Activated B cell treated with CpG ODN at 0.5 μM for 24 hours (primary cell): ENCODE data around the gene PHACTR4. TPM values are rescaled to one million over a fixed set of nuclear protein-coding genes. Genes with fewer than 3 reads are reported as not detected.
"Not testable (repeated sequence)": the region's sequence is repeated elsewhere in the genome, so short reads cannot be mapped to it uniquely, and the experiment has no call there.

ENCODE experiments used
- ATAC-seq: fragments of 200-7000 bp; cut with Tn5 transposase; one replicate; pipeline ENCODE4 v1.10.0; 2021; ENCODE audit warnings: low read depth, mild to moderate bottlenecking, moderate library complexity
- CTCF ChIA-PET: fragments of 350-600 bp; sonication (Branson Sonifier 250); formaldehyde crosslinking; loops from one replicate; lab custom pipeline; 2021; ENCODE audit warnings: antibody characterized with exemption; lab: Charles Lee
- POLR2A ChIA-PET: fragments of 350-600 bp; sonication (Branson Sonifier 250); formaldehyde crosslinking; loops from one replicate; lab custom pipeline; 2021; ENCODE audit warnings: antibody characterized with exemption; lab: Charles Lee
- DNase-seq: peaks from one replicate; pipeline ENCODE4 v3.0.0; 2022
- H3K27ac Mint-ChIP-seq: one replicate; pipeline ENCODE4 v1.8.0; 2020; ENCODE audit warnings: mixed read lengths
- H3K27me3 Mint-ChIP-seq: one replicate; pipeline ENCODE4 v1.8.0; 2021; ENCODE audit warnings: mixed read lengths
- H3K36me3 Mint-ChIP-seq: one replicate; pipeline ENCODE4 v1.8.0; 2021; ENCODE audit warnings: low read depth, mixed read lengths
- H3K4me1 Mint-ChIP-seq: one replicate; pipeline ENCODE4 v1.8.0; 2021; ENCODE audit warnings: mixed read lengths
- H3K4me3 Mint-ChIP-seq: one replicate; pipeline ENCODE4 v1.8.0; 2020; ENCODE audit warnings: mild to moderate bottlenecking, mixed read lengths
- H3K9me3 Mint-ChIP-seq: one replicate; pipeline ENCODE4 v1.8.0; 2020; ENCODE audit warnings: mixed read lengths
- intact Hi-C: fragments of 100-400 bp; cut with micrococcal nuclease; formaldehyde crosslinking; loops from one replicate; pipeline ENCODE4 v1.15.1; 2024
- total RNA-seq: library from RNA; stranded (reverse); gene quantifications from 2 replicates; pipeline ENCODE4 v1.2.3, GENCODE V29; 2022
- TF ChIP-seq, protein P1 (sequence below): fragments of 200-600 bp; IDR thresholded peaks from one replicate; pipeline ENCODE4 v1.8.0; 2022; ENCODE audit warnings: antibody characterized with exemption, mild to moderate bottlenecking

Gene PHACTR4
- total RNA-seq, 1 donor from 2014 or later, result 31.5 TPM

DNA sequence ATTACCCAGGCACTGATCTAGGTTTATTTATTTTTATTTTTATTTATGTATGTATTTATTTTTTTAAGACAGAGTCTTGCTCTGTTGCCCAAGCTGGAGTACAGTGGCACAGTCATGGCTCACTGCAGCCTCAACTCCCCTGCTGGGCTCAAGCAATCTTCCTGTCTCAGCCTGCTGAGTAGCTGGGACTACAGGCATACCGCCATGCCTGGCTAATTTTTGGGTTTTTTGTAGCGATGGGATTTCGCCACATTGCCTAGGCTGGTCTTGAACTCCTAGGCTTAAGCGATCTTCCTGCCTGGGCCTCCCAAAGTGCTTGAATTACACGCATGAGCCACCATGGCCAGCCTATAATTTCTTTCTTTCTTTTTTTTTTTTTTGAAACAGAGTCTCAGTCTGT, 9.4 kb downstream of the PHACTR4 start:
- intact Hi-C loops, result loop anchor here (1.0 kb wide), 1 partner anchor 9 kb away; no protein-coding TSS in a partner anchor
- peak; percentile 25 for ATAC-seq
- DNase-seq, result no peak
- Mint-ChIP-seq H3K4me3 (no peak overlapping the region), H3K27me3 (no peaks in the 10 kb centered on the region), H3K27ac (no peak overlapping the region), H3K4me1 (peaks cover 26% of the 10 kb centered on the region), H3K36me3 (peaks cover 13% of the 10 kb centered on the region), H3K9me3 (peaks cover 2% of the 10 kb centered on the region)
- TF ChIP-seq, protein P1, sequence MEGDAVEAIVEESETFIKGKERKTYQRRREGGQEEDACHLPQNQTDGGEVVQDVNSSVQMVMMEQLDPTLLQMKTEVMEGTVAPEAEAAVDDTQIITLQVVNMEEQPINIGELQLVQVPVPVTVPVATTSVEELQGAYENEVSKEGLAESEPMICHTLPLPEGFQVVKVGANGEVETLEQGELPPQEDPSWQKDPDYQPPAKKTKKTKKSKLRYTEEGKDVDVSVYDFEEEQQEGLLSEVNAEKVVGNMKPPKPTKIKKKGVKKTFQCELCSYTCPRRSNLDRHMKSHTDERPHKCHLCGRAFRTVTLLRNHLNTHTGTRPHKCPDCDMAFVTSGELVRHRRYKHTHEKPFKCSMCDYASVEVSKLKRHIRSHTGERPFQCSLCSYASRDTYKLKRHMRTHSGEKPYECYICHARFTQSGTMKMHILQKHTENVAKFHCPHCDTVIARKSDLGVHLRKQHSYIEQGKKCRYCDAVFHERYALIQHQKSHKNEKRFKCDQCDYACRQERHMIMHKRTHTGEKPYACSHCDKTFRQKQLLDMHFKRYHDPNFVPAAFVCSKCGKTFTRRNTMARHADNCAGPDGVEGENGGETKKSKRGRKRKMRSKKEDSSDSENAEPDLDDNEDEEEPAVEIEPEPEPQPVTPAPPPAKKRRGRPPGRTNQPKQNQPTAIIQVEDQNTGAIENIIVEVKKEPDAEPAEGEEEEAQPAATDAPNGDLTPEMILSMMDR, result no peak
- ChIA-PET CTCF (no interaction called here), POLR2A (no interaction called here)

DNA sequence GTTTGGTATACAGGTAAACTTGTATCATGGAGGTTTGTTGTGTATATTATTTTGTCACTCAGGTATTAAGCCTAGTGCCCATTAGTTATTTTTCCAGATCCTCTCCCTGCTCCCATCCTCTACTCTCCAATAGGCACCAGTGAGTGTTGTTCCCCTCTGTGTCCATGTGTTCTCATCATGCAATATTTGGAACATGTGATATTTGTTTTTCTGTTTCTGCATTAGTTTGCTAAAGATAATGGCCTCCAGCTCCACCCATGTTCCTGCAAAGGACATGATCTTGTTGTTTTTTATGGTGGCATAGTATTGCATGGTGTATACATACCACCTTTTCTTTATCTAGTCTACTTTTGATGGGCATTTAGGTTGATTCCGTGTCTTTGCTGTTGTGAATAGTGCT, 10.9 kb downstream of the PHACTR4 start:
- no peaks in the 10 kb centered on the region for H3K27me3 Mint-ChIP-seq
- intact Hi-C loops, result no loop called here
- H3K36me3 Mint-ChIP-seq, result peaks cover 17% of the 10 kb centered on the region
- DNase-seq, result no peak
- H3K27ac Mint-ChIP-seq, result no peak overlapping the region
- no peak for ATAC-seq
- H3K4me3 Mint-ChIP-seq, result no peak overlapping the region
- TF ChIP-seq, protein P1, result no peak
- H3K4me1 Mint-ChIP-seq, result peaks cover 27% of the 10 kb centered on the region
- peaks cover 2% of the 10 kb centered on the region for H3K9me3 Mint-ChIP-seq
- ChIA-PET POLR2A (no interaction called here), CTCF (no interaction called here)

DNA sequence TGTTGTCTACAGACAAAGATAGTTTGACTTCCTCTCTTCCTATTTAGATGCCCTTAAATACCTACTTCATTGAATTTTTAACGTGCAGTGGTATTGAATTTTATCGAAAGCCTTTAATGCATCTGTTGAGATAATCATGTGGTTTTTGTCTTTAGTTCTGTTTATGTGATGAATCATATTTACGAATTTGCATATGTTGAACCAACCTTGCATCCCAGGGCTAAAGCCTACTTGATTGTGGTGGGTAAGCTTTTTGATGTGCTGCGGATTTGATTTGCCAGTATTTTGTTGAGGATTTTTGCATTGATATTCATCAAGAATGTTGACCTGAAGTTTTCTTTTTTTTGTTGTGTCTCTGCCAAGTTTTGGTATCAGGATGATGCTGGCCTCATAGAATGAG, 14.2 kb downstream of the PHACTR4 start:
- H3K4me3 Mint-ChIP-seq, result not testable (repeated sequence)

DNA sequence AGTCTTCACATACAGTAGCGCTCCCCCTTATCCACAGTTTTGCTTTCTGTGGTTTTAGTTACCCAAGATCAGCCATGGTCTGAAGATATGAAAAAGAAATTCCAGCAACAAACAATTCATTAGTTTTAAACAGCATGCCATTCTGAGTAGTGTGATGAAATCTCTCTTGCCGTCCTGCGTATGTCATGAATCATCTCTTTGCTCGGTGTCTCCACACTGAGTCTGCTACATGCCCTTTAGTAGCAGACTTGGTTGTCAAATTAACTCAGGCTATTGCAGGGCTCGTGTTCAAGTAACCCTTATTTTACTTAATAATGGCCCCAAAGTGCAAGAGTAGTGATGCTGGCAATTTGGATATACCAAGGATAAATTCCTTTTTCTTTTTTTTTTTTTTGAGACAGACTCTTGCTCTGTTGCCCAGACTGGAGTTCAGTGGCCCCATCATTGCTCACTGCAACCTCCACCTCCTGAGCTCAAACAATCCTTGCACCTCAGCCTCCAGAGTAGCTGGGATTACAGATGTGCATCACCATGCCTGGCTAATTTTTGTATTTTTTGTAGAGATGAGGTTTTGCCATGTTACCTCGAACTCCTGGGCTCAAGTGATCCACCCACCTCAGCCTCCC, 22.6 kb downstream of the PHACTR4 start:
- CTCF ChIA-PET, result no interaction called here
- DNase-seq (no peak), ATAC-seq (no peak)
- Mint-ChIP-seq H3K9me3 (no peaks in the 10 kb centered on the region), H3K4me3 (no peak overlapping the region), H3K27ac (no peak overlapping the region), H3K27me3 (no peaks in the 10 kb centered on the region), H3K4me1 (peaks cover 6% of the 10 kb centered on the region), H3K36me3 (peaks cover 10% of the 10 kb centered on the region)
- TF ChIP-seq, protein P1, result no peak
- intact Hi-C loops, result no loop called here
- POLR2A ChIA-PET, result interaction anchor here (0.6 kb wide), 1 partner anchor 28 kb away, joined by 6 read pairs; no protein-coding TSS in a partner anchor

More for the DNA sequence above, 14.2 kb downstream of the PHACTR4 start:
- H3K9me3 Mint-ChIP-seq, POLR2A ChIA-PET, H3K27ac Mint-ChIP-seq, intact Hi-C loops, DNase-seq, H3K27me3 Mint-ChIP-seq, ATAC-seq: not testable (repeated sequence)
- CTCF ChIA-PET, result interaction anchor here (0.9 to 1.1 kb wide), 2 partner anchors 24 to 493 kb away, joined by 3 to 4 read pairs; no protein-coding TSS in a partner anchor
- Mint-ChIP-seq H3K36me3 (peaks cover 15% of the 10 kb centered on the region), H3K4me1 (peaks cover 22% of the 10 kb centered on the region)

DNA sequence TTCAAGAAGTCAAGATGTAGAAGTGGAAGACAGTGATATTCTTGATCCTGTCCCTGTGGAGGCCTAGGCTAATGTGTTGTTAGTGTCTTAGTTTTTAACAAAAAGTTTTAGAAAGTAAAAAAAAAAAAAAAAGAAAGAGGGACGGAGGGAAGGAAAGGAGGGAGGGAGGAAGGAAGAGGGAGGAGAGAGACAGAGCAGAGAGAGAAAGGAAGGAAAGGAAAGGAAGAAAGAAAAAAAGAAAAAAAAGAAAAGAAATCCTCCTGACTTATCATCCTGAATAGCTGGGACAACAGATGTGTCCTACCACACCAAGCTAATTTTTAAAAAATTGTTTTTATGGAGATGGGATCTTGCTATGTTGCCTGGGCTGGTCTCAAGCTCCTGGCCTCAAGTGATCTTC, 24.6 kb downstream of the PHACTR4 start:
- intact Hi-C loops, result no loop called here
- ATAC-seq, result no peak
- CTCF ChIA-PET, result no interaction called here
- H3K9me3 Mint-ChIP-seq, result no peaks in the 10 kb centered on the region
- peaks cover 14% of the 10 kb centered on the region for H3K36me3 Mint-ChIP-seq
- POLR2A ChIA-PET, result interaction anchor here (0.7 kb wide), 1 partner anchor 347 kb away, joined by 4 read pairs; no protein-coding TSS in a partner anchor
- TF ChIP-seq, protein P1, result no peak
- H3K4me1 Mint-ChIP-seq, result peaks cover under 1% of the 10 kb centered on the region
- H3K4me3 Mint-ChIP-seq, result no peak overlapping the region
- H3K27me3 Mint-ChIP-seq, result no peaks in the 10 kb centered on the region
- no peak overlapping the region for H3K27ac Mint-ChIP-seq
- DNase-seq, result no peak
